ENCODE data around the gene ACTN1. TPM values are rescaled to one million over a fixed set of nuclear protein-coding genes. Genes with fewer than 3 reads are reported as not detected.
A peak's percentile ranks its signal among the peaks of the same experiment; 100 is the strongest.

The ACTN1 gene
- total RNA-seq, 1 donor from 2014 or later: 90.5 TPM

- ATAC-seq (no peak), DNase-seq (no peak)
- intact Hi-C loops (cut with micrococcal nuclease): no loop called here
Measured at GRCh38 chr14:68972507-68973218, 6.4 kb downstream of the ACTN1 start.

- DNase-seq (no peak), ATAC-seq (no peak)
- intact Hi-C loops (cut with micrococcal nuclease): no loop called here
Measured at GRCh38 chr14:68971411-68972035, 7.6 kb downstream of the ACTN1 start.

- no peak for DNase-seq
- no peak for ATAC-seq
- intact Hi-C loops (cut with micrococcal nuclease): no loop called here
Measured at GRCh38 chr14:68970736-68971135, 8.4 kb downstream of the ACTN1 start.

- no peak for DNase-seq
- ATAC-seq: no peak
- intact Hi-C loops (cut with micrococcal nuclease): no loop called here
Measured at GRCh38 chr14:68970038-68970612, 9.0 kb downstream of the ACTN1 start.

- intact Hi-C loops (cut with micrococcal nuclease): no loop called here
- ATAC-seq: peak; percentile 16
- no peak for DNase-seq
Measured at GRCh38 chr14:68969278-68970033, 9.6 kb downstream of the ACTN1 start.

- intact Hi-C loops (cut with micrococcal nuclease): no loop called here
- no peak for DNase-seq
- ATAC-seq: peak; percentile 5
Measured at GRCh38 chr14:68968721-68969120, 10.4 kb downstream of the ACTN1 start.

- ATAC-seq: no peak
- intact Hi-C loops (cut with micrococcal nuclease): no loop called here
- no peak for DNase-seq
Measured at GRCh38 chr14:68968051-68968450, 11.1 kb downstream of the ACTN1 start.

GRCh38 chr14:68967459-68967940, 11.6 kb downstream of the ACTN1 start:
- peak; percentile 40 for DNase-seq
- intact Hi-C loops (cut with micrococcal nuclease): no loop called here
- peak; percentile 36 for ATAC-seq

- ATAC-seq: peak; percentile 28
- intact Hi-C loops (cut with micrococcal nuclease): no loop called here
Measured at GRCh38 chr14:68966872-68967301, 12.2 kb downstream of the ACTN1 start.

GRCh38 chr14:68965261-68965761, 13.8 kb downstream of the ACTN1 start:
- intact Hi-C loops (cut with micrococcal nuclease): no loop called here
- DNase-seq (no peak), ATAC-seq (no peak)

More at GRCh38 chr14:68966872-68967301, 12.2 kb downstream of the ACTN1 start:
- peak; percentile 32 for DNase-seq

- ATAC-seq (peak; percentile 20), DNase-seq (no peak)
- intact Hi-C loops (cut with micrococcal nuclease): no loop called here
Measured at GRCh38 chr14:68964300-68965093, 14.6 kb downstream of the ACTN1 start.

- DNase-seq (no peak), ATAC-seq (no peak)
- intact Hi-C loops (cut with micrococcal nuclease): no loop called here
Measured at GRCh38 chr14:68962681-68963080, 16.4 kb downstream of the ACTN1 start.

GRCh38 chr14:68961781-68962584, 17.1 kb downstream of the ACTN1 start:
- DNase-seq (peak; percentile 34), ATAC-seq (no peak)
- intact Hi-C loops (cut with micrococcal nuclease): no loop called here

- DNase-seq (no peak), ATAC-seq (no peak)
- intact Hi-C loops (cut with micrococcal nuclease): no loop called here
Measured at GRCh38 chr14:68961361-68961760, 17.7 kb downstream of the ACTN1 start.

- intact Hi-C loops (cut with micrococcal nuclease): no loop called here
- ATAC-seq (no peak), DNase-seq (no peak)
Measured at GRCh38 chr14:68960123-68960522, 19.0 kb downstream of the ACTN1 start.

- intact Hi-C loops (cut with micrococcal nuclease): no loop called here
- ATAC-seq (no peak), DNase-seq (no peak)
Measured at GRCh38 chr14:68959035-68959434, 20.1 kb downstream of the ACTN1 start.

- peak; percentile 36 for DNase-seq
- peak; percentile 42 for ATAC-seq
- intact Hi-C loops (cut with micrococcal nuclease): no loop called here
Measured at GRCh38 chr14:68958553-68958952, 20.5 kb downstream of the ACTN1 start.

GRCh38 chr14:68957775-68958174, 21.3 kb downstream of the ACTN1 start:
- no peak for ATAC-seq
- DNase-seq: no peak
- intact Hi-C loops (cut with micrococcal nuclease): no loop called here
